OCI-LY7 (cell line): Measurements from ENCODE around the gene APCDD1.

ENCODE experiments used
- EZH2phosphoT487 ChIP-seq: fragments of 200-600 bp; sonication (generic); IDR thresholded peaks from 2 replicates; pipeline ENCODE4 v1.6.1; 2018; ENCODE audit warnings: low read depth, borderline replicate concordance, mild to moderate bottlenecking, mixed run types, antibody characterized with exemption, low read length, moderate library complexity, mixed read lengths
- TF ChIP-seq, protein P1 (sequence below): fragments of 200-600 bp; sonication (generic); conservative IDR thresholded peaks from 2 replicates; pipeline ENCODE4 v1.5.1; 2014; ENCODE audit warnings: mild to moderate bottlenecking, antibody characterized with exemption, low read length, moderate library complexity, mixed read lengths

GRCh38 chr18:10516078-10516477, 61.6 kb downstream of the APCDD1 start:
- TF ChIP-seq, protein P1, sequence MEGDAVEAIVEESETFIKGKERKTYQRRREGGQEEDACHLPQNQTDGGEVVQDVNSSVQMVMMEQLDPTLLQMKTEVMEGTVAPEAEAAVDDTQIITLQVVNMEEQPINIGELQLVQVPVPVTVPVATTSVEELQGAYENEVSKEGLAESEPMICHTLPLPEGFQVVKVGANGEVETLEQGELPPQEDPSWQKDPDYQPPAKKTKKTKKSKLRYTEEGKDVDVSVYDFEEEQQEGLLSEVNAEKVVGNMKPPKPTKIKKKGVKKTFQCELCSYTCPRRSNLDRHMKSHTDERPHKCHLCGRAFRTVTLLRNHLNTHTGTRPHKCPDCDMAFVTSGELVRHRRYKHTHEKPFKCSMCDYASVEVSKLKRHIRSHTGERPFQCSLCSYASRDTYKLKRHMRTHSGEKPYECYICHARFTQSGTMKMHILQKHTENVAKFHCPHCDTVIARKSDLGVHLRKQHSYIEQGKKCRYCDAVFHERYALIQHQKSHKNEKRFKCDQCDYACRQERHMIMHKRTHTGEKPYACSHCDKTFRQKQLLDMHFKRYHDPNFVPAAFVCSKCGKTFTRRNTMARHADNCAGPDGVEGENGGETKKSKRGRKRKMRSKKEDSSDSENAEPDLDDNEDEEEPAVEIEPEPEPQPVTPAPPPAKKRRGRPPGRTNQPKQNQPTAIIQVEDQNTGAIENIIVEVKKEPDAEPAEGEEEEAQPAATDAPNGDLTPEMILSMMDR = no peak
- TF ChIP-seq EZH2phosphoT487 = no peak
